K562 (cell line): Measurements from ENCODE around the gene SFXN3. TPM values are rescaled to one million over a fixed set of nuclear protein-coding genes. Genes with fewer than 3 reads are reported as not detected.

Experiments
- E2F3 ChIP-seq: fragments of 250-450 bp; sonication (Bioruptor Pico); IDR thresholded peaks from 2 replicates; pipeline ENCODE4 v1.4.0; 2020; ENCODE audit warnings: mild to moderate bottlenecking
- EZH2 ChIP-seq: IDR thresholded peaks from 2 replicates; pipeline ENCODE4 v1.6.1; 2012; ENCODE audit warnings: low read depth, mild to moderate bottlenecking, inconsistent platforms, low read length, borderline replicate concordance
- HNRNPLL ChIP-seq: fragments of 200-400 bp; formaldehyde crosslinking; IDR thresholded peaks from 2 replicates; pipeline ENCODE4 v1.6.1; 2017; ENCODE audit warnings: low read length, low read depth, mild to moderate bottlenecking; ENCODE audit not compliant: poor library complexity, severe bottlenecking
- KDM5B ChIP-seq: fragments of 200-600 bp; sonication (generic); IDR thresholded peaks from 2 replicates; pipeline ENCODE4 v1.6.1; 2012; ENCODE audit warnings: low read depth, mild to moderate bottlenecking, moderate library complexity, low read length, control low read depth, inconsistent platforms; ENCODE audit not compliant: insufficient replicate concordance
- KLF13 ChIP-seq: fragments of 450-650 bp; IDR thresholded peaks from 2 replicates; pipeline ENCODE4 v1.6.1; 2016; ENCODE audit warnings: missing genetic modification characterization, low read depth, mild to moderate bottlenecking, missing compliant biosample characterization, moderate library complexity, borderline replicate concordance
- MEF2D ChIP-seq: conservative IDR thresholded peaks from 2 replicates; pipeline ENCODE4 v1.6.1; 2016; ENCODE audit warnings: low read depth, missing genetic modification characterization, missing compliant biosample characterization
- MYC ChIP-seq, 2 experiments: fragments of 250-450 bp in 1 of 2; sonication (Bioruptor Pico) in 1 of 2; IDR thresholded peaks; 2 replicates each; pipeline versions ENCODE4 v1.5.1 to v1.6.1; 2012 to 2021; ENCODE audit warnings: low read depth in 2 of 2, borderline replicate concordance in 1 of 2, improper control_type of control experiment in 1 of 2, low read length in 1 of 2, mild to moderate bottlenecking in 1 of 2, moderate library complexity in 1 of 2
- NFIC ChIP-seq: fragments of 450-650 bp; IDR thresholded peaks from 2 replicates; pipeline ENCODE4 v1.6.1; 2017; ENCODE audit warnings: mild to moderate bottlenecking, inconsistent platforms
- TRIM24 ChIP-seq, 2 experiments: fragments of 450-650 bp; IDR thresholded peaks; 2 replicates each; pipeline ENCODE4 v1.6.1; 2016
- ZNF12 ChIP-seq: sonication (generic); formaldehyde crosslinking; IDR thresholded peaks from 2 replicates; pipeline ENCODE4 v1.4.0; 2020; ENCODE audit warnings: mild to moderate bottlenecking, missing genetic modification reagents
- ZNF444 ChIP-seq: fragments of 250-450 bp; sonication (Bioruptor Pico); IDR thresholded peaks from 2 replicates; pipeline ENCODE4 v1.4.0; 2020; ENCODE audit warnings: mild to moderate bottlenecking, moderate library complexity
- polyA plus RNA-seq, 8 experiments: library from polyadenylated mRNA; depleted of rRNA in 4 of 8; stranded (reverse) in 5 of 8; unstranded in 3 of 8; fragments of >200 nt; fragmentation: Nextera tagmentation in 2 of 8; fragmentation: Illumina TruSeq in 1 of 8; extraction: Ambion mirVana in 2 of 8; extraction: Trizol in 1 of 8; gene quantifications; 2 replicates each; pipeline versions ENCODE4 v1.2.1 to v1.2.3, GENCODE V29; 2011 to 2014; ENCODE audit warnings: inconsistent platforms in 1 of 8, missing spikeins in 1 of 8
- total RNA-seq, 7 experiments: library from RNA; depleted of rRNA in 6 of 7; stranded (reverse); fragments of >200 nt in 6 of 7; fragmentation: Illumina TruSeq in 2 of 7; extraction: Trizol in 2 of 7; gene quantifications; 2 replicates each; pipeline versions ENCODE4 v1.2.1 to v1.2.3, GENCODE V29; 2011 to 2021; ENCODE audit warnings: low replicate concordance in 1 of 7
- TF ChIP-seq, protein P1 (sequence below): fragments of 450-650 bp; IDR thresholded peaks from 2 replicates; pipeline ENCODE4 v1.6.1; 2017; ENCODE audit warnings: antibody characterized with exemption, mild to moderate bottlenecking
- TF ChIP-seq, protein P2 (sequence below), 2 experiments: fragments of 450-650 bp; IDR thresholded peaks; 2 replicates each; pipeline ENCODE4 v1.6.1; 2016
- TF ChIP-seq, protein P3 (sequence below): sonication (generic); formaldehyde crosslinking; IDR thresholded peaks from 2 replicates; pipeline ENCODE4 v1.8.1; 2023; ENCODE audit warnings: mild to moderate bottlenecking, missing genetic modification reagents
- TF ChIP-seq, protein P4 (sequence below): fragments of 450-650 bp; conservative IDR thresholded peaks from 2 replicates; pipeline ENCODE4 v1.6.1; 2016; ENCODE audit warnings: missing genetic modification characterization, low read depth, mild to moderate bottlenecking, missing compliant biosample characterization, moderate library complexity
- TF ChIP-seq, protein P5 (sequence below): sonication (generic); formaldehyde crosslinking; IDR thresholded peaks from 2 replicates; pipeline ENCODE4 v1.9.0; 2022; ENCODE audit warnings: mild to moderate bottlenecking, missing genetic modification reagents
- TF ChIP-seq, protein P6 (sequence below): fragments of 450-650 bp; IDR thresholded peaks from 2 replicates; pipeline ENCODE4 v1.6.1; 2016; ENCODE audit warnings: low read depth, mild to moderate bottlenecking, moderate library complexity

SFXN3 gene
- total and polyA plus RNA-seq, 9 of the 15 experiments (the other 6 are each of a cell fraction or from before 2014, with no cell fraction given): 0.24 to 4.6 (median 0.86) TPM

DNA sequence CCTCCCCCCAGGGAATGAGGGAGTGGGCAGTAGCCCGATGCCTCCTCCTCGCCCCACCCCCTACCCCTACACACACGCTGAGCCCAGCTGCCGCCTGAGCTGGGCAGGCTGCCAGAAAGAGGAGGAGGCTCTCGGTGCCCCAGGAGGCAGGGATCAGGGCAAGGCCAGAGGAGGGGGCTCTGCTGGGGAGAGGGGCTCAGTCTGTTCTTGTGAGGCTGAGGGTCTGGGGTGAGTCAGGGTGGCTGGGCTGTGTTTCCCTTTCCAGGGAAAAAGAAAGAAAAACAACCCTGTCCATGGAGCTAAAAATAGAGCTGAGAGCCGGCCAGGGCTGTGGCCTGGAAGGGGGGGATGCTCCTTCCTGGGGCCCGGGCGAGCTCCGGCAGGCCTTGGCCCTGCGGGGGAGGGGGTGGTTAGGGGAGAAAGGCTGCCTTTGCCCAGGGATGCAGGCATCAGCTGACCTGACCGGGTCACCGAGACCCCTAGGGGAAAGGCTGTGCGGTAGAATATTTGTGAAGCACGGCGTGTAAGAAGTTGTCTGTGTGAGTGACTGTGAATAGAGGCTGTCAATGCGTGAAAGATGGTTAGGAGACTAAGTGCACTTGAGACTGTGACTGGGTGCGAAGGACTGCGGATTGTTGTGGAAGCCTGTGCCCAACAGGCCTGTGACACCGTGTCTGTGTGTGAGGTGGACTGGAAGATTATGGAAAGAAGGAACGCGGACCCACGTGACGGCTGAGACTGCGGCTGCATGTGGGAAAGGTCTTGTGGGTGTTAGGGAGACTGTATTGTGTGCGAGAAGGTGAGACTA, 32.6 kb upstream of the SFXN3 start (continued):
- TF ChIP-seq EZH2 (no peak), NFIC (peak; percentile 97), HNRNPLL (no peak), KDM5B (no peak), E2F3 (no peak), ZNF12 (CRISPR knock-in tag) (no peak), MEF2D (tag) (peak; percentile 77), TRIM24 (IDR thresholded peaks at IDR 0.05) (no peak), MYC (IDR thresholded peaks at IDR 0.05; ENCODE audit: low read depth, low read length) (no peak; the same call in 1 of the 2 replicates), MYC (CRISPR knock-in tag; IDR thresholded peaks at IDR 0.05; ENCODE audit: borderline replicate concordance, low read depth) (no peak), KLF13 (tag) (no peak), ZNF444 (CRISPR knock-in tag) (no peak)
- TF ChIP-seq, protein P1, sequence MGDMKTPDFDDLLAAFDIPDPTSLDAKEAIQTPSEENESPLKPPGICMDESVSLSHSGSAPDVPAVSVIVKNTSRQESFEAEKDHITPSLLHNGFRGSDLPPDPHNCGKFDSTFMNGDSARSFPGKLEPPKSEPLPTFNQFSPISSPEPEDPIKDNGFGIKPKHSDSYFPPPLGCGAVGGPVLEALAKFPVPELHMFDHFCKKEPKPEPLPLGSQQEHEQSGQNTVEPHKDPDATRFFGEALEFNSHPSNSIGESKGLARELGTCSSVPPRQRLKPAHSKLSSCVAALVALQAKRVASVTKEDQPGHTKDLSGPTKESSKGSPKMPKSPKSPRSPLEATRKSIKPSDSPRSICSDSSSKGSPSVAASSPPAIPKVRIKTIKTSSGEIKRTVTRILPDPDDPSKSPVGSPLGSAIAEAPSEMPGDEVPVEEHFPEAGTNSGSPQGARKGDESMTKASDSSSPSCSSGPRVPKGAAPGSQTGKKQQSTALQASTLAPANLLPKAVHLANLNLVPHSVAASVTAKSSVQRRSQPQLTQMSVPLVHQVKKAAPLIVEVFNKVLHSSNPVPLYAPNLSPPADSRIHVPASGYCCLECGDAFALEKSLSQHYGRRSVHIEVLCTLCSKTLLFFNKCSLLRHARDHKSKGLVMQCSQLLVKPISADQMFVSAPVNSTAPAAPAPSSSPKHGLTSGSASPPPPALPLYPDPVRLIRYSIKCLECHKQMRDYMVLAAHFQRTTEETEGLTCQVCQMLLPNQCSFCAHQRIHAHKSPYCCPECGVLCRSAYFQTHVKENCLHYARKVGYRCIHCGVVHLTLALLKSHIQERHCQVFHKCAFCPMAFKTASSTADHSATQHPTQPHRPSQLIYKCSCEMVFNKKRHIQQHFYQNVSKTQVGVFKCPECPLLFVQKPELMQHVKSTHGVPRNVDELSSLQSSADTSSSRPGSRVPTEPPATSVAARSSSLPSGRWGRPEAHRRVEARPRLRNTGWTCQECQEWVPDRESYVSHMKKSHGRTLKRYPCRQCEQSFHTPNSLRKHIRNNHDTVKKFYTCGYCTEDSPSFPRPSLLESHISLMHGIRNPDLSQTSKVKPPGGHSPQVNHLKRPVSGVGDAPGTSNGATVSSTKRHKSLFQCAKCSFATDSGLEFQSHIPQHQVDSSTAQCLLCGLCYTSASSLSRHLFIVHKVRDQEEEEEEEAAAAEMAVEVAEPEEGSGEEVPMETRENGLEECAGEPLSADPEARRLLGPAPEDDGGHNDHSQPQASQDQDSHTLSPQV: no peak
- TF ChIP-seq, protein P2, sequence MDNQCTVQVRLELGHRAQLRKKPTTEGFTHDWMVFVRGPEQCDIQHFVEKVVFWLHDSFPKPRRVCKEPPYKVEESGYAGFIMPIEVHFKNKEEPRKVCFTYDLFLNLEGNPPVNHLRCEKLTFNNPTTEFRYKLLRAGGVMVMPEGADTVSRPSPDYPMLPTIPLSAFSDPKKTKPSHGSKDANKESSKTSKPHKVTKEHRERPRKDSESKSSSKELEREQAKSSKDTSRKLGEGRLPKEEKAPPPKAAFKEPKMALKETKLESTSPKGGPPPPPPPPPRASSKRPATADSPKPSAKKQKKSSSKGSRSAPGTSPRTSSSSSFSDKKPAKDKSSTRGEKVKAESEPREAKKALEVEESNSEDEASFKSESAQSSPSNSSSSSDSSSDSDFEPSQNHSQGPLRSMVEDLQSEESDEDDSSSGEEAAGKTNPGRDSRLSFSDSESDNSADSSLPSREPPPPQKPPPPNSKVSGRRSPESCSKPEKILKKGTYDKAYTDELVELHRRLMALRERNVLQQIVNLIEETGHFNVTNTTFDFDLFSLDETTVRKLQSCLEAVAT (IDR thresholded peaks at IDR 0.05): no peak; a peak in 1 of 4 replicates
- TF ChIP-seq, protein P3, sequence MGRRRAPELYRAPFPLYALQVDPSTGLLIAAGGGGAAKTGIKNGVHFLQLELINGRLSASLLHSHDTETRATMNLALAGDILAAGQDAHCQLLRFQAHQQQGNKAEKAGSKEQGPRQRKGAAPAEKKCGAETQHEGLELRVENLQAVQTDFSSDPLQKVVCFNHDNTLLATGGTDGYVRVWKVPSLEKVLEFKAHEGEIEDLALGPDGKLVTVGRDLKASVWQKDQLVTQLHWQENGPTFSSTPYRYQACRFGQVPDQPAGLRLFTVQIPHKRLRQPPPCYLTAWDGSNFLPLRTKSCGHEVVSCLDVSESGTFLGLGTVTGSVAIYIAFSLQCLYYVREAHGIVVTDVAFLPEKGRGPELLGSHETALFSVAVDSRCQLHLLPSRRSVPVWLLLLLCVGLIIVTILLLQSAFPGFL (CRISPR knock-in tag): no peak
- TF ChIP-seq, protein P4, sequence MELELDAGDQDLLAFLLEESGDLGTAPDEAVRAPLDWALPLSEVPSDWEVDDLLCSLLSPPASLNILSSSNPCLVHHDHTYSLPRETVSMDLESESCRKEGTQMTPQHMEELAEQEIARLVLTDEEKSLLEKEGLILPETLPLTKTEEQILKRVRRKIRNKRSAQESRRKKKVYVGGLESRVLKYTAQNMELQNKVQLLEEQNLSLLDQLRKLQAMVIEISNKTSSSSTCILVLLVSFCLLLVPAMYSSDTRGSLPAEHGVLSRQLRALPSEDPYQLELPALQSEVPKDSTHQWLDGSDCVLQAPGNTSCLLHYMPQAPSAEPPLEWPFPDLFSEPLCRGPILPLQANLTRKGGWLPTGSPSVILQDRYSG (tag): no peak
- TF ChIP-seq, protein P5, sequence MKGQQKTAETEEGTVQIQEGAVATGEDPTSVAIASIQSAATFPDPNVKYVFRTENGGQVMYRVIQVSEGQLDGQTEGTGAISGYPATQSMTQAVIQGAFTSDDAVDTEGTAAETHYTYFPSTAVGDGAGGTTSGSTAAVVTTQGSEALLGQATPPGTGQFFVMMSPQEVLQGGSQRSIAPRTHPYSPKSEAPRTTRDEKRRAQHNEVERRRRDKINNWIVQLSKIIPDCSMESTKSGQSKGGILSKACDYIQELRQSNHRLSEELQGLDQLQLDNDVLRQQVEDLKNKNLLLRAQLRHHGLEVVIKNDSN (CRISPR knock-in tag): peak; percentile 81
- TF ChIP-seq, protein P6, sequence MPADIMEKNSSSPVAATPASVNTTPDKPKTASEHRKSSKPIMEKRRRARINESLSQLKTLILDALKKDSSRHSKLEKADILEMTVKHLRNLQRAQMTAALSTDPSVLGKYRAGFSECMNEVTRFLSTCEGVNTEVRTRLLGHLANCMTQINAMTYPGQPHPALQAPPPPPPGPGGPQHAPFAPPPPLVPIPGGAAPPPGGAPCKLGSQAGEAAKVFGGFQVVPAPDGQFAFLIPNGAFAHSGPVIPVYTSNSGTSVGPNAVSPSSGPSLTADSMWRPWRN: no peak
